Neuronal stem cell (in vitro differentiated cells): ENCODE data around the gene PABPN1.

ENCODE experiments used
- DNase-seq: peaks from one replicate; pipeline ENCODE4 v3.0.0-alpha.2; 2013; ENCODE audit warnings: low spot score
- H2AFZ ChIP-seq: one replicate; pipeline ENCODE4 v1.6.1; 2013; ENCODE audit warnings: mild to moderate bottlenecking, low read length, inconsistent platforms
- H2AK5ac ChIP-seq: 2 replicates; pipeline ENCODE4 v1.6.1; 2013; ENCODE audit warnings: low read depth, mild to moderate bottlenecking, inconsistent platforms, low read length, moderate library complexity, mixed read lengths
- H2BK120ac ChIP-seq: 2 replicates; pipeline ENCODE4 v1.6.1; 2013; ENCODE audit warnings: low read depth, mild to moderate bottlenecking, inconsistent platforms, low read length, moderate library complexity, mixed read lengths
- H2BK12ac ChIP-seq: one replicate; pipeline ENCODE4 v1.6.1; 2013; ENCODE audit warnings: low read length, inconsistent platforms
- H2BK15ac ChIP-seq: 2 replicates; pipeline ENCODE4 v1.6.1; 2013; ENCODE audit warnings: mild to moderate bottlenecking, low read length, inconsistent platforms, mixed read lengths
- H2BK5ac ChIP-seq: one replicate; pipeline ENCODE4 v1.6.1; 2013; ENCODE audit warnings: inconsistent platforms, mild to moderate bottlenecking, low read length, moderate library complexity
- H3K14ac ChIP-seq: one replicate; pipeline ENCODE4 v1.6.1; 2013; ENCODE audit warnings: low read length, inconsistent platforms
- H3K18ac ChIP-seq: 2 replicates; pipeline ENCODE4 v1.6.1; 2013; ENCODE audit warnings: low read length, inconsistent platforms
- H3K23ac ChIP-seq: 2 replicates; pipeline ENCODE4 v1.6.1; 2013; ENCODE audit warnings: low read depth, mild to moderate bottlenecking, mixed read lengths, low read length, inconsistent platforms; ENCODE audit not compliant: poor library complexity
- H3K27ac ChIP-seq: replicated peaks from 3 replicates; pipeline ENCODE4 v1.5.1; 2013; ENCODE audit warnings: low read length, inconsistent platforms
- H3K27me3 ChIP-seq, 3 experiments: 2 replicates each; pipeline ENCODE4 v1.6.1; 2013; ENCODE audit warnings: low read length in 3 of 3, mild to moderate bottlenecking in 2 of 3, inconsistent platforms in 1 of 3, low read depth in 1 of 3, mixed read lengths in 1 of 3, moderate library complexity in 1 of 3; ENCODE audit not compliant: control insufficient read depth in 3 of 3, insufficient read depth in 3 of 3
- H3K36me3 ChIP-seq, 2 donors: replicated peaks in 1 of 2; 2 replicates each; pipeline ENCODE4 v1.6.1; 2013; ENCODE audit warnings: low read length in 2 of 2; ENCODE audit not compliant: control insufficient read depth in 2 of 2, insufficient read depth in 2 of 2
- H3K4ac ChIP-seq: 2 replicates; pipeline ENCODE4 v1.6.1; 2013; ENCODE audit warnings: inconsistent platforms, mild to moderate bottlenecking, low read length, moderate library complexity
- H3K4me1 ChIP-seq, 2 donors: 1 replicate in 1 of 2; 2 replicates in 1 of 2; pipeline ENCODE4 v1.6.1; 2013; ENCODE audit warnings: low read length in 2 of 2, low read depth in 1 of 2; ENCODE audit not compliant: control insufficient read depth in 2 of 2, insufficient read depth in 1 of 2
- H3K4me2 ChIP-seq: one replicate; pipeline ENCODE4 v1.6.1; 2013; ENCODE audit warnings: mild to moderate bottlenecking, low read length, inconsistent platforms; ENCODE audit not compliant: insufficient read depth, poor library complexity, severe bottlenecking
- H3K4me3 ChIP-seq, 2 donors: 2 replicates each; pipeline ENCODE4 v1.5.1; 2013; ENCODE audit warnings: low read length in 2 of 2, mild to moderate bottlenecking in 2 of 2, inconsistent platforms in 1 of 2, moderate library complexity in 1 of 2
- H3K79me1 ChIP-seq: one replicate; pipeline ENCODE4 v1.6.1; 2013; ENCODE audit warnings: low read depth, mild to moderate bottlenecking, inconsistent platforms, low read length, moderate library complexity
- H3K9ac ChIP-seq: one replicate; pipeline ENCODE4 v1.6.1; 2013; ENCODE audit warnings: mild to moderate bottlenecking, low read depth, low read length, inconsistent platforms; ENCODE audit not compliant: poor library complexity
- H3K9me3 ChIP-seq, 2 donors: replicated peaks in 1 of 2; 2 replicates each; pipeline versions ENCODE3 to v1.6.1; 2013; ENCODE audit warnings: low read length in 2 of 2, mild to moderate bottlenecking in 2 of 2, inconsistent platforms in 1 of 2, low read depth in 1 of 2, mixed read lengths in 1 of 2, moderate library complexity in 1 of 2; ENCODE audit not compliant: control insufficient read depth in 2 of 2, insufficient read depth in 1 of 2
- H4K8ac ChIP-seq: one replicate; pipeline ENCODE4 v1.6.1; 2013; ENCODE audit warnings: low read depth, mild to moderate bottlenecking, inconsistent platforms, low read length, moderate library complexity
- H4K91ac ChIP-seq: one replicate; pipeline ENCODE4 v1.6.1; 2013; ENCODE audit warnings: low read length, low read depth, mild to moderate bottlenecking, inconsistent platforms; ENCODE audit not compliant: poor library complexity
- WGBS, 2 donors: extraction: QIAGEN DNeasy Blood & Tissue Kit; methylation state at CpG; one replicate each; pipeline ENCODE4 v1.1.7; 2013; ENCODE audit warnings: missing lambda C conversion rate in 2 of 2, mixed read lengths in 1 of 2; ENCODE audit not compliant: insufficient read length in 2 of 2, insufficient replicate concordance in 1 of 2; ENCODE audit errors: extremely low coverage in 2 of 2; 5-methylcytosine and 5-hydroxymethylcytosine counted together

The PABPN1 gene

GRCh38 chr14:23373041-23373440 lies 51.8 kb downstream of the PABPN1 start:
- Histone ChIP-seq H3K9me3 (no peaks in the 10 kb centered on the region), H2AK5ac (no peak overlapping the region), H3K4ac (no peak overlapping the region), H3K18ac (no peak overlapping the region), H2BK15ac (peak overlapping the region; percentile 32), H2BK5ac (no peak overlapping the region), H3K79me1 (no peaks in the 10 kb centered on the region), H3K36me3 (no peaks in the 10 kb centered on the region), H2BK12ac (peak overlapping the region; percentile 26), H2AFZ (no peak overlapping the region), H3K4me2 (no peak overlapping the region), H3K9ac (peak overlapping the region; percentile 36), H3K4me1 (peaks cover 0 to 10% of the 10 kb centered on the region in 2 donors), H3K4me3 (no peak overlapping the region), H3K27me3 (peaks cover 0 to 74% (median 2%) of the 10 kb centered on the region in 3 experiments), H4K91ac (no peak overlapping the region), H3K23ac (no peak overlapping the region), H3K27ac (no peak overlapping the region), H3K14ac (peak overlapping the region; percentile 23), H2BK120ac (no peak overlapping the region), H4K8ac (no peak overlapping the region)
- no CpG with 5 or more reads among the region's 3 CpGs for WGBS, 2 donors
- DNase-seq = no peak
